HepG2 (cell line): Measurements from ENCODE around the gene RB1. TPM values are rescaled to one million over a fixed set of nuclear protein-coding genes. Genes with fewer than 3 reads are reported as not detected.

Source experiments
- ATAC-seq: fragments of 200-7000 bp; cut with Tn5 transposase; 3 replicates; pipeline ENCODE4 v1.9.1; 2020; ENCODE audit warnings: mild to moderate bottlenecking, moderate library complexity
- BruUV-seq: library from RNA; stranded (reverse); fragments of 400-500 nt; replicated peaks from 2 replicates; lab custom pipeline; 2021; lab: Mats Ljungman, UMichigan
- CTCF ChIA-PET: fragments of 300-600 bp; formaldehyde crosslinking; extraction: SDS; loops from one replicate; lab custom pipeline; 2021; ENCODE audit warnings: low total read pairs, inconsistent platforms, low intra/inter-chr PET ratio; lab: Yijun Ruan, JAX
- POLR2A ChIA-PET: fragments of 350-600 bp; sonication (Branson Sonifier 250); formaldehyde crosslinking; loops from one replicate; lab custom pipeline; 2020; ENCODE audit warnings: antibody characterized with exemption, inconsistent platforms; lab: Yijun Ruan, JAX
- DNase-seq: peaks from one replicate; pipeline ENCODE4 v3.0.0-alpha.2; 2015; ENCODE audit warnings: low spot score
- FAIRE-seq: peaks from 3 replicates; lab custom pipeline; 2011; peaks lifted over from hg19 to GRCh38; lab: Jason Lieb, UNC
- H2AFZ ChIP-seq: one replicate; pipeline ENCODE4 v1.6.1; 2011; ENCODE audit warnings: low read length, inconsistent platforms
- H3K27ac ChIP-seq: fragments of 300-600 bp; 3 replicates; pipeline ENCODE4 v1.8.0; 2011; ENCODE audit warnings: mixed run types, mild to moderate bottlenecking, mixed read lengths, low read length, inconsistent platforms; ENCODE audit not compliant: insufficient read depth; ENCODE audit errors: extremely low read length
- H3K27me3 ChIP-seq, 2 experiments: fragments of 200-600 bp in 1 of 2; 2 replicates in 1 of 2; 3 replicates in 1 of 2; pipeline versions ENCODE4 v1.6.0 to v1.8.0; 2011; ENCODE audit warnings: low read length in 2 of 2, mild to moderate bottlenecking in 2 of 2, moderate library complexity in 2 of 2, inconsistent platforms in 1 of 2; ENCODE audit not compliant: insufficient read depth in 2 of 2, control insufficient read depth in 1 of 2
- H3K36me3 ChIP-seq, 2 experiments: fragments of 200-600 bp in 1 of 2; replicated peaks in 1 of 2; 2 replicates in 1 of 2; 3 replicates in 1 of 2; pipeline versions ENCODE4 v1.5.1 to v1.8.0; 2011; ENCODE audit warnings: low read length in 2 of 2, inconsistent platforms in 1 of 2; ENCODE audit not compliant: insufficient read depth in 2 of 2, control insufficient read depth in 1 of 2
- H3K4me1 ChIP-seq: 2 replicates; pipeline ENCODE4 v1.5.1; 2012; ENCODE audit warnings: low read length, inconsistent platforms; ENCODE audit not compliant: insufficient read depth
- H3K4me2 ChIP-seq: 2 replicates; pipeline ENCODE4 v1.6.0; 2011; ENCODE audit warnings: low read depth, low read length, inconsistent platforms
- H3K4me3 ChIP-seq, 3 experiments: fragments of 200-600 bp in 1 of 3; sonication (generic), shearing (Covaris generic) in 1 of 3; replicated peaks in 1 of 3; 2 replicates each; pipeline ENCODE4 v1.5.1; 2011 to 2016; ENCODE audit warnings: low read length in 3 of 3, inconsistent platforms in 2 of 3, low read depth in 2 of 3, mild to moderate bottlenecking in 2 of 3, control low read depth in 1 of 3, mixed read lengths in 1 of 3; ENCODE audit not compliant: insufficient read depth in 1 of 3
- H3K79me2 ChIP-seq: one replicate; pipeline ENCODE4 v1.6.1; 2011; ENCODE audit warnings: low read length, inconsistent platforms; ENCODE audit not compliant: insufficient read depth
- H3K9ac ChIP-seq: 2 replicates; pipeline ENCODE4 v1.6.0; 2011; ENCODE audit warnings: mild to moderate bottlenecking, low read depth, low read length, inconsistent platforms; ENCODE audit not compliant: insufficient read depth
- H3K9me3 ChIP-seq: 2 replicates; pipeline ENCODE4 v1.5.1; 2012; ENCODE audit warnings: mild to moderate bottlenecking, low read length
- H4K20me1 ChIP-seq: 2 replicates; pipeline ENCODE4 v1.6.0; 2011; ENCODE audit warnings: inconsistent platforms, mild to moderate bottlenecking, low read length, moderate library complexity; ENCODE audit not compliant: insufficient read depth
- ZBTB3 ChIP-seq: sonication (generic); formaldehyde crosslinking; IDR thresholded peaks from 2 replicates; pipeline ENCODE4 v1.4.0; 2020; ENCODE audit warnings: low read depth, mild to moderate bottlenecking, moderate library complexity, missing genetic modification reagents, borderline replicate concordance
- ZKSCAN1 ChIP-seq: fragments of 150-350 bp; IDR thresholded peaks from 2 replicates; pipeline ENCODE4 v1.6.1; 2014; ENCODE audit warnings: low read length
- ZSCAN31 ChIP-seq: sonication (generic); formaldehyde crosslinking; IDR thresholded peaks from 2 replicates; pipeline ENCODE4 v1.5.0; 2020; ENCODE audit warnings: low read depth, mild to moderate bottlenecking, missing genetic modification reagents
- WGBS: methylation state at CpG from one replicate; pipeline ENCODE4 v1.1.6; 2017; ENCODE audit warnings: low lambda C conversion rate; 5-methylcytosine and 5-hydroxymethylcytosine counted together
- in situ Hi-C: cut with HindIII; loops from 2 replicates; pipeline ENCODE4 v1.10.0; 2017; ENCODE audit warnings: low pct_unique_long_range_greater_than_20kb; ENCODE audit not compliant: extremely low pct_ligation_motif_present
- intact Hi-C: fragments of 100-400 bp; cut with micrococcal nuclease; formaldehyde crosslinking; loops from one replicate; pipeline ENCODE4 v1.10.0; 2022; ENCODE audit not compliant: unreplicated experiment
- polyA plus RNA-seq, 8 experiments: library from polyadenylated mRNA; depleted of rRNA in 3 of 8; stranded (reverse) in 7 of 8; unstranded in 1 of 8; fragments of >200 nt; fragmentation: Illumina TruSeq in 4 of 8; extraction: Trizol in 4 of 8; gene quantifications; 2 replicates each; pipeline versions ENCODE4 v1.2.1 to v1.2.3, GENCODE V29; 2011 to 2016; ENCODE audit warnings: low read depth in 4 of 8, missing spikeins in 1 of 8, mixed read lengths in 1 of 8; ENCODE audit not compliant: insufficient read depth in 1 of 8
- total RNA-seq, 5 experiments: library from RNA; depleted of rRNA; stranded (reverse); fragments of >200 nt; fragmentation: Illumina TruSeq; extraction: Trizol; gene quantifications; 2 replicates each; pipeline ENCODE4 v1.2.3, GENCODE V29; 2016; ENCODE audit warnings: low read depth in 1 of 5
- TF ChIP-seq, protein P1 (sequence below): sonication (generic); formaldehyde crosslinking; conservative IDR thresholded peaks from 2 replicates; pipeline ENCODE4 v1.4.0; 2020; ENCODE audit warnings: missing genetic modification reagents

The RB1 gene
- total and polyA plus RNA-seq, 2 of the 13 experiments (the other 11 are each of a cell fraction or from before 2014, with no cell fraction given): 15.6 to 23.7 TPM

DNA sequence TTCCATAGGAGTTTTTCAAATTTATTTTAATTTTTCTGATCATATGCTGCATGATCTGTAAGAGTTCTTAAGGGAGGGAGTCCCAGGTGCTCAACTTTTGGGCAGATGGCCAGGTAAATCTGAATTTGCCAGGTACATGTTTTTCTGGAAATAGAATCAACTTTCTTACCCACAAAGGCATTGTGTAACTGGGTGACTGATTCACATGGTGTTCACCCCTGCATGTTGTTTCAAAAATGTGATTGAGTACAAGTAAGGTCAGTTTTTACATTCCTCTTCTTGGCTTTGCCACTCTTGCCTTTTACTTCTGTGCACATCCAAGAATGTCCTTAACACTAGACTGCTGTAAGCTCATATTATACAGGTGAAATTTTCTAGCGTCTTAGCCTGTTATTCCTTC lies 30.4 kb downstream of the RB1 start:
- BruUV-seq: no TSS peak
- ChIA-PET CTCF (interaction anchor here (1.6 to 1.7 kb wide), 2 partner anchors 246 to 435 kb away, joined by 13 to 18 read pairs; no protein-coding TSS in a partner anchor), POLR2A (interaction anchor here (1.1 kb wide), 1 partner anchor 198 kb away, joined by 3 read pairs; no protein-coding TSS in a partner anchor)
- Histone ChIP-seq H3K27me3 (no peaks in the 10 kb centered on the region), H3K79me2 (peaks cover 6% of the 10 kb centered on the region), H3K4me1 (no peaks in the 10 kb centered on the region), H3K4me3 (no peak overlapping the region), H2AFZ (no peak overlapping the region), H3K9ac (no peak overlapping the region), H4K20me1 (no peaks in the 10 kb centered on the region), H3K27ac (no peak overlapping the region), H3K36me3 (no peaks in the 10 kb centered on the region; a peak in 1 of 5 replicates), H3K9me3 (no peaks in the 10 kb centered on the region; the same call in 1 of the 2 replicates), H3K4me2 (no peak overlapping the region)
- TF ChIP-seq ZSCAN31 (CRISPR knock-in tag) (no peak), ZKSCAN1 (no peak), ZBTB3 (CRISPR knock-in tag) (no peak)
- TF ChIP-seq, protein P1, sequence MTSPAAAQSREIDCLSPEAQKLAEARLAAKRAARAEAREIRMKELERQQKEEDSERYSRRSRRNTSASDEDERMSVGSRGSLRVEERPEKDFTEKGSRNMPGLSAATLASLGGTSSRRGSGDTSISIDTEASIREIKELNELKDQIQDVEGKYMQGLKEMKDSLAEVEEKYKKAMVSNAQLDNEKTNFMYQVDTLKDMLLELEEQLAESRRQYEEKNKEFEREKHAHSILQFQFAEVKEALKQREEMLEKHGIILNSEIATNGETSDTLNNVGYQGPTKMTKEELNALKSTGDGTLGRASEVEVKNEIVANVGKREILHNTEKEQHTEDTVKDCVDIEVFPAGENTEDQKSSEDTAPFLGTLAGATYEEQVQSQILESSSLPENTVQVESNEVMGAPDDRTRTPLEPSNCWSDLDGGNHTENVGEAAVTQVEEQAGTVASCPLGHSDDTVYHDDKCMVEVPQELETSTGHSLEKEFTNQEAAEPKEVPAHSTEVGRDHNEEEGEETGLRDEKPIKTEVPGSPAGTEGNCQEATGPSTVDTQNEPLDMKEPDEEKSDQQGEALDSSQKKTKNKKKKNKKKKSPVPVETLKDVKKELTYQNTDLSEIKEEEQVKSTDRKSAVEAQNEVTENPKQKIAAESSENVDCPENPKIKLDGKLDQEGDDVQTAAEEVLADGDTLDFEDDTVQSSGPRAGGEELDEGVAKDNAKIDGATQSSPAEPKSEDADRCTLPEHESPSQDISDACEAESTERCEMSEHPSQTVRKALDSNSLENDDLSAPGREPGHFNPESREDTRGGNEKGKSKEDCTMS (CRISPR knock-in tag): no peak
- WGBS: 96% methylated on average over 1 of the region's 1 CpG
- intact Hi-C loops: loop anchor here (1.0 to 5.0 kb wide), 2 partner anchors 246 to 433 kb away; no protein-coding TSS in a partner anchor
- DNase-seq (no peak), ATAC-seq (no peak), FAIRE-seq (no peak)
- in situ Hi-C loops: loop anchor here (5.0 kb wide), 1 partner anchor 248 kb away; no protein-coding TSS in a partner anchor
